Adrenal gland (tissue), 5 donors: ENCODE data around the gene HNRNPA3.

Experiments
- CTCF ChIP-seq, 6 experiments: fragments of 450-650 bp in 4 of 6; fragments of 200-600 bp in 2 of 6; sonication (generic) in 1 of 6; IDR thresholded peaks; 1 replicate in 5 of 6; 2 replicates in 1 of 6; pipeline versions ENCODE4 v1.5.1 to v1.8.0; 2016 to 2021; ENCODE audit warnings: antibody characterized with exemption in 6 of 6, mild to moderate bottlenecking in 2 of 6, moderate library complexity in 1 of 6
- POLR2A ChIP-seq, 2 donors: fragments of 450-650 bp; IDR thresholded peaks; one replicate each; pipeline ENCODE4 v1.6.1; 2017; ENCODE audit warnings: antibody characterized with exemption in 2 of 2, mild to moderate bottlenecking in 2 of 2, moderate library complexity in 1 of 2
- donor health status: DM: no; HTN: no; CAD: no.

- TF ChIP-seq POLR2A (IDR thresholded peaks at IDR 0.05): no peak
- TF ChIP-seq CTCF (IDR thresholded peaks at IDR 0.05): no peak
These were observed 48.8 kb downstream of the HNRNPA3 start for GRCh38 chr2:177261116-177262060.
